Measurements from ENCODE around the gene CACNA2D3.
A peak's percentile ranks its signal among the peaks of the same experiment; 100 is the strongest.

The CACNA2D3 gene

DNA sequence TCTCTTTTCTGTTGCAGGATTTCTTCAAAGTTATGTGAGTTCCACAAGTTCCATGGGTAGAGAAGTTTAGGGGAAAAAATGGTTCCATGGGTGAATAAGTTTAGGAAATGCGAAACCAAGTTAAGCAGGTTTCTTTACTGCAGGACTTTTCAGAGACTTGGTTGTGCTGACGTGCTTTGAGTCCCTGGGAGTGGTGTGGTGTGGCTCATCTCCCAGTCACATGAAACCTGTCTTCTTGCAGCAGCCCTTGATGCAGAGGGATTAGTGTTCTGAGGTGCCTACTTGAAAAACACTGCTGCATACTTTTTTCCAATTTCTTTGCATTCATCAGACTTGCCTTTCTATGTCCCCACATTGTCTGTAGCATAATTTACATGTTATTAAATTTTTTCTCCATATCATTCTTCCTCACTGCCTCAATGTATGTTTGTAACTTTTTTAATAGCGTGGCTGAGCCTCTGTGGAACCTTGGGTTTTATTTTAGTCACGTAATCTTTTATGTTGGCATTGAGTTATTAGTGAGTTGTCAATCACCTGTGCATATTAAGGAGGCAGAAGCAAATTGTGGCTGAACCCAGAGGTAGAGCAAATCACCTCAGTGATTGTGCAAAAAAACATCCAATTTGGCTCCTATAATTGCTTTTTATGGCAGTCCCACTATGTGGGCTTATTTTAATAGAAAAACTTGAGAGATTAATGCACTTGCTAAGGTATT is 115.6 kb downstream of the CACNA2D3 start:
- H3K4me3 ChIP-seq (ENCODE audit: low read depth, low read length), result no peak overlapping the region
- no peak for DNase-seq (ENCODE audit: low read depth)
- no peak for TF ChIP-seq CTCF (IDR thresholded peaks at IDR 0.05; ENCODE audit: insufficient read depth, low read depth, low read length, missing control alignments)

DNA sequence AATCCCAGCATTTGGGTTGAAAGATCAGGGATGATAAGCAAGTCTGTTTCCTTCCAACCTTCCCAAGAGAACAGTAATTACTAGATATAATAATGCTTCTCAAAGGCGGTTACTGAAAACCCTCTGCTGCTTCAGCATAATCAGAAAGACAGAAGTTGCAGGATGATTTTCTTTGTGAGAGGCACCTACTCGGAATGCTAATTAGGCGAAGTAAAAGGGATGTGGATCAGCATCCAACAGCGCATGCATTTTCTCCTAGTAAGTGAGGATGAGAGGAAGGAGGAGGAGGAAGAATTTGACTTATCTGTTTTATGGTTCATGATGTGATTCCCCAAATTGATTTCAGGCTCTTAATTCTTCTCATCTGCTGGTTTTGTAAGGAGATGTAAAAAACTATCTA is 118.0 kb downstream of the CACNA2D3 start:
- no peak for TF ChIP-seq CTCF (IDR thresholded peaks at IDR 0.05; ENCODE audit: insufficient read depth, low read depth, low read length, missing control alignments)
- no peak for DNase-seq (ENCODE audit: low read depth)
- no peak overlapping the region for H3K4me3 ChIP-seq (ENCODE audit: low read depth, low read length)

- TF ChIP-seq CTCF (IDR thresholded peaks at IDR 0.05; ENCODE audit: insufficient read depth, low read depth, low read length, missing control alignments), result no peak
- H3K4me3 ChIP-seq (ENCODE audit: low read depth, low read length), result peak overlapping the region; percentile 16; the same call in 1 of the 2 replicates
- DNase-seq (ENCODE audit: low read depth), result peak; percentile 17
Observed at GRCh38 chr3:54243056-54243931, 120.9 kb downstream of the CACNA2D3 start.

DNA sequence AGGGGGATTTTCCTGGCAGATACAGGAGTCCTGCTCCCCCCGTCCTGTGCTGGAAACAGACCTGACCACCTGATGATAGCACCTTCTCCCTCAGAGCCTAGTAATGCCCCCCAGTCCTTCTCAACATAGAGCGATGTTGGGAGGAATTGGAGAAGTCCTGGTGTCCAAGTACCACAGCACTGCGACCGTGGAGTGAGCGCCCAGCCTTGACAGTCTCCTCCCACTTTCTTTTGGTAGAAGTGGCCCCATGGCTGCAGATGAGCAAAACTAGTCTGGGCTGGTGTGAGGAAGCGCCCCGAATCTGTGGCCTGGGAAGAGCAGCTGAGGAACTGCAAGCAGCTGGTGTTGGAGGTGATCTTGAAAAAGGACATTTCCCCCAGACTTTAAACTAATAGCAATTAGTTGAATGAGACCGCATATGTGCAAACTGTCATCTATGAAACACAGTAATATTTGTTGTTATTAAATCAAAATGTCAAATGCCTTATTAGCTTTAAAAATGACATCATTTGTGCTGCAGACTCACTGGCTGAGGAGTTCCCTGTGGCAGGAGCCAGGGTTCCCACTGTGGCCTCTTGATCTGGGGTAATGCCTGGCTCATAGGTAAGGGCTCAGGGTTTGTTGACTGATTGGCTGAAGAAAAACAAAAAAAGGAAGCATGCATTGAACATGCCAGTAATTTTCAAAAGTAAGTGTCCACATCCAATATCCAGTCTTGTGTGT is 121.8 kb downstream of the CACNA2D3 start:
- H3K4me3 ChIP-seq (ENCODE audit: low read depth, low read length), result no peak overlapping the region
- DNase-seq (ENCODE audit: low read depth), result no peak
- no peak for TF ChIP-seq CTCF (IDR thresholded peaks at IDR 0.05; ENCODE audit: insufficient read depth, low read depth, low read length, missing control alignments)

DNA sequence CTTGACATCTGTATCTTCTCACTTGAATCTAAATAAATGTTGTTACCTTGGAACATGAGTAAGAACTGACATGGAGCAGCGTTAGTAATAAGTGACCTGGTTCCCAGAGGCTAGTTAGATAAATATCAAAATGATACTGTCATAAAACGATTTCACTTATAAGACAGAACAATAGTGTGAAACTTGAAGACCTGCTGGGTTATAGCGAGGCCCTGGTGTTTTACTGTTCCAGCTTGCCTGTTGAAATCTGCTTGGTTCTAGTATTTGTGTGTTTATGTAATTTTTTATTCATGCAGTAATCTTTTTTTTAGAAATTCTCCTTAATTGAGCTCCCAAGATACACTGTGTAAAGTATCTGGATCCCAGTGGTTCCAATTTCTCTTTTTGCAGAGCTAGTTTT is 129.4 kb downstream of the CACNA2D3 start:
- H3K4me3 ChIP-seq (ENCODE audit: low read depth, low read length), result no peak overlapping the region
- no peak for TF ChIP-seq CTCF (IDR thresholded peaks at IDR 0.05; ENCODE audit: insufficient read depth, low read depth, low read length, missing control alignments)
- no peak for DNase-seq (ENCODE audit: low read depth)

GRCh38 chr3:54257125-54257720 is 134.9 kb downstream of the CACNA2D3 start:
- H3K4me3 ChIP-seq (ENCODE audit: low read depth, low read length), result no peak overlapping the region
- DNase-seq (ENCODE audit: low read depth), result no peak
- TF ChIP-seq CTCF (IDR thresholded peaks at IDR 0.05; ENCODE audit: insufficient read depth, low read depth, low read length, missing control alignments), result no peak
